Nephron progenitor cell (in vitro differentiated cells): ENCODE data around the gene RMND5B.

ENCODE experiments used
- DNase-seq: peaks from one replicate; pipeline ENCODE4 v3.0.0; 2021
- H3K27ac Mint-ChIP-seq: 2 replicates; pipeline ENCODE4 v1.8.0; 2021; ENCODE audit warnings: mild to moderate bottlenecking, moderate library complexity, mixed read lengths
- H3K27me3 Mint-ChIP-seq: 2 replicates; pipeline ENCODE4 v1.8.0; 2021; ENCODE audit warnings: mild to moderate bottlenecking, low read depth, mixed read lengths; ENCODE audit not compliant: poor library complexity
- H3K36me3 Mint-ChIP-seq: 2 replicates; pipeline ENCODE4 v1.8.0; 2021; ENCODE audit warnings: low read depth, mixed read lengths
- H3K4me1 Mint-ChIP-seq: 2 replicates; pipeline ENCODE4 v1.8.0; 2021; ENCODE audit warnings: mixed read lengths
- H3K4me3 Mint-ChIP-seq: 2 replicates; pipeline ENCODE4 v1.8.0; 2021; ENCODE audit warnings: mild to moderate bottlenecking, moderate library complexity, mixed read lengths
- H3K9me3 Mint-ChIP-seq: 2 replicates; pipeline ENCODE4 v1.8.0; 2021; ENCODE audit warnings: mild to moderate bottlenecking, moderate library complexity, mixed read lengths
- TF ChIP-seq, protein P1 (sequence below): fragments of 200-600 bp; sonication (generic); IDR thresholded peaks from 2 replicates; pipeline ENCODE4 v1.5.0; 2021; ENCODE audit warnings: antibody characterized with exemption

The RMND5B gene

GRCh38 chr5:178145965-178146820 lies 15.4 kb downstream of the RMND5B start:
- Mint-ChIP-seq H3K9me3 (no peaks in the 10 kb centered on the region), H3K36me3 (peaks cover 38% of the 10 kb centered on the region), H3K27ac (no peak overlapping the region), H3K4me1 (no peaks in the 10 kb centered on the region), H3K4me3 (no peak overlapping the region), H3K27me3 (no peaks in the 10 kb centered on the region)
- TF ChIP-seq, protein P1, sequence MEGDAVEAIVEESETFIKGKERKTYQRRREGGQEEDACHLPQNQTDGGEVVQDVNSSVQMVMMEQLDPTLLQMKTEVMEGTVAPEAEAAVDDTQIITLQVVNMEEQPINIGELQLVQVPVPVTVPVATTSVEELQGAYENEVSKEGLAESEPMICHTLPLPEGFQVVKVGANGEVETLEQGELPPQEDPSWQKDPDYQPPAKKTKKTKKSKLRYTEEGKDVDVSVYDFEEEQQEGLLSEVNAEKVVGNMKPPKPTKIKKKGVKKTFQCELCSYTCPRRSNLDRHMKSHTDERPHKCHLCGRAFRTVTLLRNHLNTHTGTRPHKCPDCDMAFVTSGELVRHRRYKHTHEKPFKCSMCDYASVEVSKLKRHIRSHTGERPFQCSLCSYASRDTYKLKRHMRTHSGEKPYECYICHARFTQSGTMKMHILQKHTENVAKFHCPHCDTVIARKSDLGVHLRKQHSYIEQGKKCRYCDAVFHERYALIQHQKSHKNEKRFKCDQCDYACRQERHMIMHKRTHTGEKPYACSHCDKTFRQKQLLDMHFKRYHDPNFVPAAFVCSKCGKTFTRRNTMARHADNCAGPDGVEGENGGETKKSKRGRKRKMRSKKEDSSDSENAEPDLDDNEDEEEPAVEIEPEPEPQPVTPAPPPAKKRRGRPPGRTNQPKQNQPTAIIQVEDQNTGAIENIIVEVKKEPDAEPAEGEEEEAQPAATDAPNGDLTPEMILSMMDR: peak; percentile 78
- peak; percentile 73 for DNase-seq

- H3K9me3 Mint-ChIP-seq: no peaks in the 10 kb centered on the region
- H3K27me3 Mint-ChIP-seq: no peaks in the 10 kb centered on the region
- H3K4me1 Mint-ChIP-seq: peaks cover 9% of the 10 kb centered on the region
- TF ChIP-seq, protein P1: no peak
- no peak overlapping the region for H3K4me3 Mint-ChIP-seq
- DNase-seq: no peak
- H3K36me3 Mint-ChIP-seq: peaks cover 33% of the 10 kb centered on the region
- no peak overlapping the region for H3K27ac Mint-ChIP-seq
Observed at GRCh38 chr5:178147406-178147805, 16.6 kb downstream of the RMND5B start.

DNA sequence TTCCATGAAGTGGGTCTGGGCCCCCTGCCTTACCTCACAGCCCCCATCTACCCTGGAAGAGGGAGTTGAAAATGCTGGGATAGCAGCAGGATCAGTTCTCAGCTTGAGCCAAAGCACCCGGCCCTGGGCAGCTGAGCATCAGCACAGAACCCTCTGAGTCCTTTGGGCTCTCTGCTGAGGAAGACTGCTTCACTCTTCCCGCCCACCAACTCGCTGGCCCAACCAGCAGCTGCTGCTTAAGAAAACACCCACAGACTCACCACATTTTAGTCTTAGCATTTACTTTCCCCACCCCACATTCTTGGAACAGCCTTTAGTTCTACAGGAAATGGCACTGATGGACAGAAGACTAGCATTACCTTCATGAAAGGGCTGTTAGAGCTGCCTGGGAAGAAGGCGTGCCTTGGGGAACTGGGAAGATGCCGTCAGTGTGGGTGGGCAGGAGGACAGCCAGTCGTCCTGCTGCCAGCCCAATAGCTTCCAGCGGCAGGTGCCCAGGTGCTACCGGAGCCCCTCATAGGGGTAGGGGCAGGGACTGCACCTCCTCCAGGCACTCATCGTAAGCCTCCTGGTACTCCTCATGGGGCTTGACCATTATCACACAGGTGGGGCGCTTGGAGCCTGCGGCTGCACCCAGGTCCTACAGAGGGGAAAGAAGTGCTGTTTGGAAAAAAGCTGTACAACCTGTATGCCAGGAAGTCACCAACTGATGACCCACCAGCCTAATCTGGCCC lies 18.6 kb downstream of the RMND5B start:
- H3K4me1 Mint-ChIP-seq: peaks cover 18% of the 10 kb centered on the region
- DNase-seq: no peak
- no peak overlapping the region for H3K4me3 Mint-ChIP-seq
- H3K27ac Mint-ChIP-seq: no peak overlapping the region
- peaks cover 29% of the 10 kb centered on the region for H3K36me3 Mint-ChIP-seq
- TF ChIP-seq, protein P1: no peak
- H3K27me3 Mint-ChIP-seq: no peaks in the 10 kb centered on the region
- no peaks in the 10 kb centered on the region for H3K9me3 Mint-ChIP-seq

DNA sequence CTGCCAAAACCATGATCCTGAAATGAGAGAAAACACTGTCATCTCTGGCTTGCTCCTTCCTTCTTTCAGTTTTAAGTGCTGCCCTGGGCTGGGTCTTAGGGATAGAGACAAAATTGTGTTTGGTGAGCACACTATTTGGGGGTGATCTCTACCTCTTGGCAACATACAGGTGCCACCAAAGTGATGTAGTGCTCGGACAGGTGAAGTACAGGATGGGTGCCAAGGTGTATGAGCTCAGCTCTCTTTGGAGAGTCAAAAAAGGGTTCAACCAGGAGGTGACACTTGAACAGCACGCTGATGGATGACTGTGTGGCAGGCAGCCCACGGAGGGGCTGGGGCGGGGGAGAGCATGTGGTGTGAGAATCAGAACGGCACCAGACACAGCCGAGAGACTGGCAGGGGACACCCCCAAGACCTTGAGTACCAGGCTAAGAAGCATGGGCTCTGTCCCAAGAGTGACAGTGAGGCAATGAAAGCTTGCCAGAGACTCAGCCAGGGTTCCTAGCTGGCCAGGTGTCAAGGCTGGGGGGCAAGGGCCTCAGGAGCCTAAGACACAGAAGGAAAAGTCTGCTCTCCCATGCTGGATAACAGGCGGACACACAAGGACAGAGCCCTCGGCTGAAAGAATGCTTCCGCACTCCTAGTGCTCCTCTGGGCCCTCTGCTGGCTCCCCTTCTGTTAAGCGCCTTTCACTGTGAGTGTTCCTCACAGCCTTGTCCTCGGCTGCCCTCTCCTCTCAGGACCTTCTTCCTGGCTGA lies 20.3 kb downstream of the RMND5B start:
- TF ChIP-seq, protein P1: no peak
- peak overlapping the region; percentile 38 for H3K27ac Mint-ChIP-seq
- DNase-seq: no peak
- H3K4me3 Mint-ChIP-seq: peak overlapping the region; percentile 51
- H3K9me3 Mint-ChIP-seq: no peaks in the 10 kb centered on the region
- no peaks in the 10 kb centered on the region for H3K27me3 Mint-ChIP-seq
- peaks cover 22% of the 10 kb centered on the region for H3K36me3 Mint-ChIP-seq
- peaks cover 22% of the 10 kb centered on the region for H3K4me1 Mint-ChIP-seq

DNA sequence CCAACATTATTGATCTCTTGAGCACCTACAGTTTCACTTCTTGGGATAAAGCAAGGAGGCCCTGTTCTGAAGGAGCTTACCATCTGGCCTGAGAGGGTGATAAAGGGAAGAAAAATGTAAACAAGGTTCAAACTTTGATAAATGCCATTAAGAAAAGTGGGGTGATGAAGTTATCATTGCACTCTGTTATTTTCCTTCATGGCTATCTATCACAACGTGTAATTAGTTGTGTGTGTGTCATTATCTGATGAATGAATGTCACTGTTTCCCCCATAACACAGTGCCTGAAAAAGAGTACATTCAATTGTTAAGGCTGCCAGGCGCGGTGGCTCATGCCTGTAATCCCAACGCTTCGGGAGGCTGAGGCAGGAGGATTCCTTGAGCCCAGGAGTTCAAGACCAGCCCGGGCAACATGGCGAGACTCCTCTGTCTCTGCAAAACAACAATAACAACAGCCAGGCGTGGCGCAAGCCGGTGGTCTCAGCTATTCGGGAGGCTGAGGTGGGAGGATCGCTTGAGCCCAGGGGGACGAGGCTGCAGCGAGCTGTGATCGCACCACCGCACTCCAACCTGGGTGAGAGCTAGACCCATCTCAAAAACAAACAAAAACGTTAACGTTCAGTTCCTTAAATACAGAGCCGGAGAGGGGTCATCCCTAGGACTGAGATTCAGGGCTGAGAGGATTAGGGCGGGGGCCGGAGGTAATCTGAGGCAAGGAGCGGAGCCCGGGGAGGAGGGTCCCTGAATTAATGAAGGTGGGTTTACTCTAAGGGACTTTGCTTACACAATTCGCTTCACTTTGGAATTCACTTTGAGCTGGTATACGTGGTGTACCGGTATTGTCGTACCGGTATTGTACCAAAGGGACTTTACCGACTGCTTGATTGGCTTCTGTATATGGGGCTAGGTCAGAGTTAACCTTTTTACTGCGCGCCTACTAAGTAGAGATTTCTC lies 22.0 kb downstream of the RMND5B start:
- H3K4me3 Mint-ChIP-seq: peak overlapping the region; percentile 95
- H3K27me3 Mint-ChIP-seq: peaks cover 3% of the 10 kb centered on the region
- peak overlapping the region; percentile 91 for H3K27ac Mint-ChIP-seq
- no peaks in the 10 kb centered on the region for H3K9me3 Mint-ChIP-seq
- H3K4me1 Mint-ChIP-seq: peaks cover 22% of the 10 kb centered on the region
- DNase-seq: no peak
- H3K36me3 Mint-ChIP-seq: peaks cover 20% of the 10 kb centered on the region
- TF ChIP-seq, protein P1: no peak
